ENCODE data around the gene VSIG8.

Gene VSIG8

DNA sequence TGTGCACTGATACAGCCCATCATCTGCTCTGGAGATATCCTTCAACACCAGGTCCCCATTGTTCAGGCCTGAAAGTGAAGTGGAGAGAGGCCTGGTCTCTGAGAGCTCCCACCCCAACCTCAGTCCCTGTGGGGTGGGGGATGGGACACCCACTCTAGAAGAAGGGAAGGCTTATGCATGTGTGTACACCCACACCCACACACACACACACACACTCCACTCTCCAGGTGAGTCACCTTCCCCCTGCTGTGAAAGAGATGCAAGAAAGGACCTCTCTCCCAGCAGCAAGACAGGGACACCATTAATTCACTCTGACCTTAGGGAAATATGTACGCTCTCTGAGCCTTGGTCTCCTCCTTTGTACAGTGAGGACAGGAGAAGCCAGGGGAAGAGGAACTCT lies 5.9 kb downstream of the VSIG8 start:
- DNase-seq (ENCODE audit: low read depth in 2 of 2) = no peak

- no peak for DNase-seq (ENCODE audit: low read depth in 2 of 2)
These were observed 6.7 kb downstream of the VSIG8 start for GRCh38 chr1:159855709-159856108.

- DNase-seq (ENCODE audit: low read depth in 2 of 2) = peak; percentile 69
These were observed 7.7 kb downstream of the VSIG8 start for GRCh38 chr1:159854693-159855192.

DNA sequence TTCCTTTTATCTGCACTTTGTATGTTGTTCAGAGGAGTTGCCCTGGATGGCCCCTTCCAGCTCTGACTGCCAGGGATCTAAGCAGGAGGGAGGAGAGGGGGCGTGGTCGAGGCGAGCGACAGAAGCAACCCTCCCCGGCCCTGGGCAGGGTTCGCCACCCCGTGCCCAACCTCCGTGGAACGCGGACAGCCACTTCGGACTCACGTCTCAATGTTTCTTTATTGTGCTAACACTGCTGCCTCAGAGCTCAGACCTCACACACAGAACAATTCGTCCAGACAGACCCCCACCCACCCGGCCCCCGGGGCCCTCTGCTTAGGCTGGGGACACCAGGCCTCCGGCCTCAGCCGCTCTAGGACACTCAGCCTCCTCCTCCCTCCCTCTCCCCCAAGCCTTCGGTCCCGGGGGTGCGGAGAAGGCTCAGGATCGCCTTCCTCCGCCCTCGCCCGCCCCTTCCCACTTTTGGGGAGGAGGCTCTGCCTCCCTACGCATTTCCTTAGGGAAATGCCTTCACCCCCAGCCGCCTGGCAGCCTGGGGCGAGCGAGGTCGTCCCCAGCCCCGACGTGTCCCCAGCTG lies 8.3 kb downstream of the VSIG8 start:
- peak in 1 of 2 donors; percentile 12 for DNase-seq (ENCODE audit: low read depth in 2 of 2)

DNA sequence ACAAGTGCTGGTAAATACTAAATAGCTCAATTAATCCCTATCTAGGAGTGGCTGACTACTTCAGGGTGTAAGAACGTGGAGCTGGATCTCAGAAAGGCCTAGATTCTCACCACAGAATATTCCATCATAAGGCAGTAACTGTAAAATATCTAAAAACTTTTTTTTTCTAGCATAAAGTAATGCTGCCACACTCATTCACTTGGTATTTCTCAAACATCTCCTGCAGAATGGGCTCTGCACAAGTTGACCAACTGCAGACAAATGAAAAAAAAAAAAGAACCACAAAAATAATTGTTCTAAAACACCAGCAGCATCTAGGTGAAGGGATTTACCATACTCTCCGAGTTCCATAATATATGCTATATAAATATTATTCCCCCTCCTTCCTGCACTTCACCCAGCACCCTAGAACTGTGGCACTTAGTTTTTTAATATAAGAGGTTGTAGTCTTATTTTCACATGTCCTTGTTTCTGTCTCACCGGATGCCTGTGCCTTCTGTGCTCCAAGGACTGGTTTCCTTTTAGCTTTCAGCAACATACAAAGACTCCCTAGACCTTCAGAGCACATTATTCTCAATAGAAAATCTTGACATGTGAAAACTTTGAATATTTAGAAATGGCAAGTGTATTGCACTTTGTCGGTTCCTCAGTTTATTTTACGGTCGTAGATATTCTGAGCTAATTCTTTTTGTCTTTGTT lies 8.9 kb downstream of the VSIG8 start:
- no peak for DNase-seq (ENCODE audit: low read depth in 2 of 2)

GRCh38 chr1:159851407-159851806 lies 11.1 kb downstream of the VSIG8 start:
- DNase-seq (ENCODE audit: low read depth in 2 of 2) = no peak

GRCh38 chr1:159849626-159850366 lies 12.7 kb downstream of the VSIG8 start:
- no peak for DNase-seq (ENCODE audit: low read depth in 2 of 2)

DNA sequence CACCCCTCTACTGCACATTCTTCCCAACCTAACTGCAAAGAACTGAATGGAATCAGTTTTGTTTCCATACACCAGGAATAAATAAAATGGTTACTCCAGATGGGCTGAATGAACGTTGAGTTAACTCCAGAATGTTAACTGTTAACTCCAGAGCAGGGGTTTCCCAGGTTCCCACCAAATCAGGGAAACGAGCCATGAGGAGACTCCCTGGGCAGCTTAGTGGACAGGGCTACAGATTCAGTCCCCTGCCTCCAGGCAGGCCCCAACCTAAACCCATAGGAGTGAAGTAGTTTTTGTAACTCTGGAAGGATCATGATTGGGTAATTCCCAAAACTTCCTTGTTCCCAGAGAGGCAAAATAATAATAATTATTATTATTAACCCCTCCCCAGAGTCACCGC lies 14.1 kb downstream of the VSIG8 start:
- DNase-seq (ENCODE audit: low read depth in 2 of 2) = no peak

DNA sequence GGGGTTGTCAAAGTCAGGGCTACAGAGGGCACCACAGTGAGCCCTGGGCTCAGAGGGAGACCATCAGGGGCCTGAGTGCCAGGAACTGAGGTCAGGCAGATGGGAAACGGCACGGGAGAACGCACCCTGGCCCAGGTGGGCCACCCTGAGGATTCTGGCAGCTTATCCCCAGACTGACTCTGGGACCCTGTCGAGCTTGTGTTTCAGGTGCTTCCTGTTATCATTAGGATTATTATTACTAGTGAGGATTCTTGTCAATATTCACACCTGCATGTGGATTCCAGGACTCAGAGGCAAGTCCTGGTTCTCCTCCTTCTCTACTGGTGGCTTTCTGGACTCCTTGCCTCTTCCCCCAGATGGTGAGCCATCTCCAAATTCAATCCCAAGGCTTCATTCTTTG lies 15.2 kb downstream of the VSIG8 start:
- no peak for DNase-seq (ENCODE audit: low read depth in 2 of 2)

GRCh38 chr1:159845751-159846629 lies 16.5 kb downstream of the VSIG8 start:
- no peak for DNase-seq (ENCODE audit: low read depth in 2 of 2)

DNA sequence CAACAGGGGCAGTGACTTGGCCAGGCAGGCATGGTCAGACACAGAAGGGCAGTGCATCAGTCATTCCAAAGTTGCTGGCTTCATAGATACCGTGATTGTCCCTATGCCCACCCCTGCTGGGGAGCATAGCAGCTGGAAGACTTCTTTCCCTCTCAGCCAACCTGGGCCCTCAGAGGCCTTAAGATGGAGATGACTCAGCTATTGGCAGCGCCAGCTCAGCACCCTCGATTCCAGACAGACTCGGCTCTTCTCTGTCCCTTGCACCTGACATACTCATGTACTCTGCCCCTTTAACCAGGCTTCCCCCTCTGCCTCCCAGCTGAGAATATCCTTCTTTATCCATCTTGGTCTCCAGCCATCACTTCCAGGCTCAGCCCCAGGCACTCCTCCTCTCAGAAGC lies 19.0 kb downstream of the VSIG8 start:
- no peak for DNase-seq (ENCODE audit: low read depth in 2 of 2)

DNA sequence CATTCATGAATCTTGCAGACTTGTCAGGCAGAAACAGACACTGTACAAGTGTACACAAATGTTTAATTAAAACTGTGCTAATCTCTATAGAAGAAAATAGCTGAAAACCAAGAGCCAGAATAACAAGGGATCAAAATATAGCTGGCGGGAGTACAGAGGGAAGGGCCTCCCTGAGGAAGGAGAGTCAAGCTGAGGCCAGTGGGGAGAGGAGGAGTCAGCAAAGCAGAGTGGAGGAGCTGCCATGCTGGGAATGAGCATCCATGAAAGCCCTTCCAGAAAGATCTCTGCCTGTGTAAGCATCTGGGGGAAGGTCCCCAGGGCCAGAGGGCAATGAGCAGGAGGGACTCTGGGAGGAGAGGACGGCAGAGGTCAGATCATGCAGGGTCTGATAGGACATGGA lies 20.7 kb downstream of the VSIG8 start:
- no peak for DNase-seq (ENCODE audit: low read depth in 2 of 2)

DNA sequence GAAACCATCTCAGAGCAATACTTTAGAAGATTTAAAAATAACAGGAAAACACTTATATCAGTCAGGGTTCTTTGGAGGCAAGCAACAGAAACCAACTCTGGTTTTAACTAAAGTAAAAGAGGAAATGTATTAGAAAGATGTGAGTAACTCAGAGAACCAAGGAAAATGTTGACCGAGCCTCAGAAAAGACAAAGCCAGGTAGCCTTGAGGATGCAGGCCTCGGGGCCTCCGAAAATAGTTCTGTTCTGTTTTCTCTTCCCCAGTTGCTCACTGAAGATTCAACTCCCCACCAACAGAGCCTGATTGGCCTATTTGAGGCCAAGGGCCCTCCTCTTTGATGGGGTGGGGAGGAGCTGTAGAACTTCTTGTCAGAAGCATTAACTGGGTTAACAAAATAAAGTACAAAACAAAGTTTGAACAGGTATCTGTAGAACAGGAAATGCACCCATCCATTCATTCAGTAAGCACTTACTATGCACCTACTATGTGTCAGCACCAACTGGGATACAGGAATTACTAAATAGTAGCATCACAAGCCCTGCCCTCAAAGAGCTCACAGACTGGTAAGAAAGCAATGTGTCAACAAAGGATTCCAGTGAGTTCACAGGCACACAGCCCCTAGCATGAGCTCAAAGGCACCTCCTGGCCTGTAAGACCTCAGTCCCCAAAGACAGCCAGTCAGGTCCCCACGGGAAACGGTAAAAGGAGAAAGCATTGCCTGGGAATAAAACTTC lies 23.2 kb downstream of the VSIG8 start:
- no peak for DNase-seq (ENCODE audit: low read depth in 2 of 2)

- DNase-seq (ENCODE audit: low read depth in 2 of 2) = no peak
These were observed 23.7 kb downstream of the VSIG8 start for GRCh38 chr1:159838715-159839114.

DNA sequence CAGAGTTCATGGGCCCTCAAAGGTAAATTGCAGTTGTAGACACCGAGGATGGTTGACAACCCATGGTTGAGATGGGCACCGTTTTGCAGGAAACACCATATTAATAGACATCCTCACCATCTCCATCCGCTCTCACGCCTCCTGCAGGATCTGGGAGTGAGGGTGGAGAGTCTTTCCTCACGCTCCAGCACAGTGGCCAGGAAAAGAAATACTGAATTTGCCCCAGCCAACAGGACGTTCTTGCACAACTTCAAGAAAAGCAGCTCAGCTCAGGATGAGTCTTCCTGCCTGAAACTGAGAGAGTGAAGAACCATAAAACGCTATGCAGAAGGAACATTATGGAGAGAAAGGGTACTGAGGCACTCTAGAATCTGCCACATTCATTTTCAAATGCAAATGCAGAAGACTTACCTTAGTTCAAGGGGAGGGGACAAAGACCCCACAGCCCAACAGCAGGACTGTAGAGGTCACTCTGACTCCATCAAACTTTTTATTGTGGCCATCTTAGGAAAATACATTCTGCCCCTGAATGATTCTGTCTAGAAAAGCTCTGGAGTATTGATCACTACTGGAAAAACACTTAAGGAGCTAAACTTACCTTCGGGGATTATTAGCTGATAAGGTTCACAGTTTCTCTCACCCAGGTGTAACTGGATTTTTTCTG lies 26.5 kb downstream of the VSIG8 start:
- no peak for DNase-seq (ENCODE audit: low read depth in 2 of 2)

GRCh38 chr1:159835356-159835755 lies 27.1 kb downstream of the VSIG8 start:
- no peak for DNase-seq (ENCODE audit: low read depth in 2 of 2)

DNA sequence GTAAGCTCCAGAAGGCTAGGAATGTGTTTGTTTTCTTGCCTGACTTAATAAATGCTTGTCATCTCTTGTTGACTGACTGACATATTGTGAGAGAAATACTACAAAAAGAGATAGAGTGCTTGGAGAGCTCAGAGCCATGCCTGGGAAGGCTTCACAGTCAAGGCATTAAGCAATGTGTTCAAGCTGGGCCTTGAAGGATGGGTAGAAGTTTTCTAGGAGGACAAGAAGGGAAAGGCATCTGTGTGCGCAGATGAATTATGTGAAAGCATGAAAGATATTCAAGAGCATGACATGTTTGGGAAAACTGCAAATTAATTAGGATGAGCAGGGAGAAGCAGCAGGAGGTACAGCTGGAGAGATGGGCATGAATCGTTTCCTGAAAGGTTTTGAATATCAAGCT lies 30.1 kb downstream of the VSIG8 start:
- no peak for DNase-seq (ENCODE audit: low read depth in 2 of 2)

DNA sequence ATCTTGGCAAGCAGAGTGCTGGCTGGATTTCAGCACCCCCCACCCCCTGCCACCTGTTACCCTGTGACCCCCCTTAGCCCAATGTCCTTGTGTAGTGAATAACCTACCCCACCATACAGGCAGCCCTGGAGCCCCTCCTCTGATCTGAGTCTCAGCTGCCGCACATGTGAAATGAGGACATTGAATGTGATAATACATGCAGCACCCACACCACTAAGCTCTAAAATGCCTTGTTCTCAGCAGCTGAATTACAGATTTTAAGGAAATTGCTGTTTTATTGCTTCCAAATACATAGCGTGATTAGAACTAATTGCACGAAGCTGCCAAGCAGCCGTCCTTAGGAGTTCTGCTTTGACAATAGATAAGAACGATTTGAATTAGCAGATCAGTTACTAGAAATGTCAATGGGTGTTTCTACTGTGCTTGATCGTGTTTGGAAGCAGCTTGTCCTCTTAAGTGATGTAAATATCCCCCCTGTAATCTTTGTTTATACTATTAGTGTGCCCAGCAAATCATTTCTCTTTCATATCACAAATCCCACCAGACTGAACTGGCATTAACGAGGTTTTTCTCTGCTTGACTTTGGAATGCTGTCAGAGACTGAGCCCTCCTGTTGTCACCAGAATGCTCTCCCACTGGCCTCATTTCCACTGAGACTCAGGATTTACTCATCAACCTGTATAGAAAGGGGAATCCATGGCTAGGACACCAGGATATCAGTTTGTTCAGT lies 30.9 kb downstream of the VSIG8 start:
- no peak for DNase-seq (ENCODE audit: low read depth in 2 of 2)

DNA sequence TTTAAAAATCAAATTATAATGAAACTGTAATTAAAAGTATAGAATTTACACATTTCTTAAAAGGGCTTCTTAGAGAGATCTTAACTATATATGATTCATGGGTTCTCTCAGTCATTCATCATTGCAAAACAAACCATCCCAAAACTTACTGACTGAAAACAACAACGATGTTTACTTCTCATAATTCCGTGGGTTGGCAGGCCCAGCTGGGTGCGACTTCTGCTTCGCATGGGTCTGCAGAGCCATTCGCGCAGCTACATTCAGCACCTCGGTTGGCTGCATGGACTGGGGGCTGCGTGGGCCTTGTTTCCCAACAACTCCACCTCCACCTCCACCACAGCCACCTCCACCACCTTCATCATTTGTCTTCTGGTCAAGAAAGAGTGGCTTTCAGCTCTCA lies 31.7 kb downstream of the VSIG8 start:
- DNase-seq (ENCODE audit: low read depth in 2 of 2) = no peak

- DNase-seq (ENCODE audit: low read depth in 2 of 2) = no peak
These were observed 32.5 kb downstream of the VSIG8 start for GRCh38 chr1:159829822-159830465.

Data from stimulated activated CD4-positive, alpha-beta T cell treated with anti-CD3 and anti-CD28 coated beads, Interleukin-15, amount 100 ng/mL, for 48 hours (primary cell).